HG03575 (cell line): ENCODE data around the gene MAML3.

Experiments
- ATAC-seq: cut with Tn5 transposase; IDR thresholded peaks from one replicate; pipeline ENCODE4 v1.9.1; 2021; ENCODE audit not compliant: unreplicated experiment, insufficient number of reproducible peaks, low FRiP score; ENCODE audit errors: extremely low read depth

Gene MAML3

DNA sequence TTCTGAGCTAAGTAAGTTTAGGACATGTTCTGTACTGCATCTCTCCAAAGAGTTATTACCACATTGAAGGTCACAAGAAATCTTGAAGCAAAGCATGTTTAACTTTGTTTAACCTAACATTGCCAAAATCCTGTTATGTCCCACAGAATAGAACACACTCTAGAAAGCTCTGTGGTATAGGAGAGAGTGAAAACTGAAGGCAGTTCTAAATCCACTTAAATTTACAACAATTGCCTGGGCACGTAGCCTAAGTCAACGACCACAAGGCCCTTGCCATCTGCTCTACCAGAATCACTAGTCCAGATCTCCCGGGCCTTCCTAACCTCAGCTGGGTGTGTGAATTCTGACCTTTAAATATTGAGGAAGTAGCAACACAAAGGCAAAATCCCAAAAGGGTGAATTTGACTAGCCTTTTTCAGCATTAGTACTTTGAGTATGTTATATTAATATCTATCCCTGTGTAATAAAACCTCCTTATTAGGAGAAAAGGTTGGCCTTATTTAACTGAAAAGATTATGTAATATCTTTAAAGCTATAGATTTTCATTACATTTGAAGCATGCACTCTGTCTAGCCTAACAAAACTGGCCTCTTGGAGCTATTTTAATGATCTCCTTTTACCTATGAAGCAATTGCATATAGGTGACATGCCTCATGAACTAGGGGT is 4.5 kb upstream of the MAML3 start:
- ATAC-seq, result no peak

DNA sequence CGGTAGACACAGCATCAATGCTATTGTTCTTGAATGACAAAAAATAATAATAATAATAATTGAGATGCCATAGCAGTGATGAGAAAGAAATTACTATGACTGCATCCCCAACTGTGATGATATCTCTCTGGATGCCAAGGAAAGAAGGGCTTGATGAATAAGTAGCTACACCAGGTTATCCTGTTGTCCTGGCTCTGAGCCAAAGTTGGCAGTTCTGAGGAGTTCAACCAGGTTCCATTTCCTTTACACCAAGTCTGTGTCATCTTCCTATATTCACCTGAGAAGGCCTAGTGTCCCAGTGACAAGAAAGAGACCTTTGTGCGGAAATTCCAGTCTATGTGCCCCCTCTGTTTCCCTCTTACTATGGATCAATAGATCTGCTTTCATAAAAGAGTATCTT is 3.4 kb upstream of the MAML3 start:
- ATAC-seq, result no peak

DNA sequence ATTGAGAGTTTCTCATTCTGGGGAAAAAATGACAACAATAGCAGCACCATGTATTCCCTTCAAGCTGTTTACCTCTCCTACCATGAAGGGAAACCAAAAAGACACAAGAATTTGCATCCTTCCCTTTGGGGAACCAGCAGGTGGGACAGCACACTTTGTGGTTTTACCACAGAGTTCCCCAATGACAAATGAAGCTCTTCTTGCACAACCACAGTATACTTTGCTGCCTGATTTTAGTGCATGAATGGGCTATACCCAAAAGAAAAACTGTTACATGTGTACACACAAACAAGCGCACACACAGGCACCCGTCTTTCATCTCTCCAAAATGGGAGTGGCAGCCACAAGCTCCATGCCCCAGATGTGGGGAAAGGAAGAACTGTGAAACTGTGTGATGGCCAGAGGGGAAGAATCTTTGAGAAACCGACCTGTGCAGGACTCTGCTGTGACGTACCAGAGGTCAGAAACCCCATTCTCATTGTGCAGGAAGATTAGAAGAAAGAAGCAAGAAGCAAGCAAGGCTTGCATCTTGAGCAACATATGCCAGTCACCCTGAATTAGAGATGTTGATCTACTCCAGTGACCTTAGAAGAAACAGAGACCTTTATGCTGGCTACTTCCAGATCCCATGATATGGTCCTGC is 2.7 kb upstream of the MAML3 start:
- ATAC-seq, result no peak

DNA sequence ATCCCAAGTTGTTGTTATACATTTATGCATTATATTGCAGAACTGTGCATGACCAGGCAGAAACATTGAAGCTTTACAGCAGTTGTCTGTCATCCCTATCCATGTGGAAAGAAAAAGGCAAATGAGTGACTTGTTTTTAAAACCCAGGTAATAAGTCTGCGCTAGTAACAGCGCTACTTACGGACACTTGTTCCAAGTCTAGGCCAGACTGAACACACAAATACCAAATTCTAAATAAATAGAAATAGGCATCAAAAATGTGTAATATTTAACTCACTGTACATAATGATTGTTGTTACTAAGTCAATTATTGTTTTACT is 548 bp upstream of the MAML3 start:
- ATAC-seq, result no peak

DNA sequence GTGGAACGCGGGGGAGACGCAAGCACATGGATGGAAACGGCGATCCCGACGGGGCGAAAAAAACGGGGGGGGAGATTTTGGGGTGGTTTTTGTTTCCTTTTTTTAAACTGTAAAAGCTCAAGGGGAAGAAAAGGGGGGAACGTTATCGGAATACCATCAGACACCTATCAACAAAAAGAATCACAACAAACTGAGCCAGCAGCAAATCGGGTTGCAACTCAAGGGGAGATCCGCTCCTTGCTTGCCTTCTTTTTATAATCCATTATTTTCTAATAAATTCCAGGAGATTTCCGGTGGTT is 616 bp downstream of the MAML3 start:
- ATAC-seq, result no peak

DNA sequence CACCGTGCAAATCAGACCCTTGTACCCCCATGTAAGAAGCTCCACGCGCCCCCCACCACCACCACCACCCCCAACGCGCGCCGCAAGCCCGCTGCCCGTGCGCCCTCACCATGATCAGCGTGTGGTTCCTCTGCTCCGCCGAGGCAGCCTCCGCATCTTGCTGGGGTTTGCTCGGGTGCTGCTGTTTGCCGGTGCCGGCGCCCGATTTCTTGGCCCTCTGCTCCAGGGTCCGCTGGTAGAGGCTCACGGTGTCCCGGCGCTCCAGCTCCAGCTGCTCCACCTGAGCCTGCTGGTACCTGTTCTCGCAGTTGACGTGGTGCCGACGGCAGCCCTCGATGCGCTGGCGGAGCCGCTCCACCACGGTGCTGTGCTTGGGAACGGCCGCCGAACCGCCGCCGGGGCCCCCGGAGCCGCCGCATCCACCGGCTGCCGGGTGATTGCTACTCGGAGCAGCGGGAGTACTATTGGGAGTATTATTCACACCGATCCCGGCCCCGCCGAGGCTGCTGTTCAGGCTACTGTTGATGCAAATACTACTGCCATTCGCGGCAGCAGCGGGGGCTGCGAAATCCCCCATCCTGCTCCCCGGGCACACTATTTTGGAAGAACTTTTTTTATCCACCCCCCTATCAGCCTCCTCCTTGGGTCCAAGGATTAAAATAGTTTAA is 1.1 kb downstream of the MAML3 start:
- ATAC-seq, result no peak

DNA sequence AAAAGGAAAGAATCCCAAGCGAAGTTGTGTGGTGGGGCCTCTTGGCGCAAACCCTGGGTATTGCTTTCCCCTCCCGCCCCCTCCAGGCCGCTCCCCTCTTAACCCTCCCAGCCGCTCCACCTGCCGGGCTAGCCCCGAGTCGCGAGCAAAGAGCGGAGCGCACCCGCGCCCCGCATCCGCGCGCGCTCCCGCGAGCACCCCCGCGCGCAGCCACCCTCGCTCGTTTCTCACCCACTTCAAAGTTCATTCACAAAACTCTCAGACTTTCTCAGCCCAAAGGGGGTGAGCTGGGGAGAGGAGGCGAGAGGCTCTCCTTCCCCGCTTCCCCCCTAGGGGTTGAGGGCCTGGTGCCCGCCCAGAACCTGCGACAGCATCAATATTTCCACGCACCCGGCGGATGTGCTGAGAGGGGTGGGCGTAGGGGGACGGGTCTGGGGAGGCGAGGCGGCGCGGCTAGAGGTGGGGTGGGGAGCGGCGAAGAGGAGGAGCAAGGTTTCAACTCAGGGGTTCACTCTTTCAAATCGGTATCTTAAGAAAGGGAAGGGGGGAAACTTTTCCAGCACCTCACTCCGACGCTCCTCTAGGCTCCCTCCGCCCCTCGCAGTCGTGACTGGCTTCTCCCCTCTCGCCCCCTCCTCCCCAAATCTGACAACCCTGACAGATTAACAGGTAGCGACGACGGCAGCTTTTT is 1.8 kb downstream of the MAML3 start:
- ATAC-seq, result no peak

DNA sequence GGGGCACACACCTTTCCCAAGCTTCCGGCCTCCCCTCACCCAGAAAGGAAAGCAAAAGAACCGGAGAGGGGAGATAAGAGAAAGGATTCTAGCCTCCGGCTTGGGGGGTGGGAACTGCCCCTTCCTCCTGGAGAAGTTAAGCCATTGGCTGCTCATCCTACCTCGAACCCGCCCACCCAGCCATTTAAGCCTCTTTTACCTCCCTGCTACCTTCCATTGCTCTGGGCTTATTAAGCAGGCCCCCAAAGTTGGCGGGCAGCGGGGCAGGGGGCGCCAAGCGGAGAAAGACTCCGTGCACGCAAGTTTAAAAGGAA is 2.3 kb downstream of the MAML3 start:
- ATAC-seq, result no peak

DNA sequence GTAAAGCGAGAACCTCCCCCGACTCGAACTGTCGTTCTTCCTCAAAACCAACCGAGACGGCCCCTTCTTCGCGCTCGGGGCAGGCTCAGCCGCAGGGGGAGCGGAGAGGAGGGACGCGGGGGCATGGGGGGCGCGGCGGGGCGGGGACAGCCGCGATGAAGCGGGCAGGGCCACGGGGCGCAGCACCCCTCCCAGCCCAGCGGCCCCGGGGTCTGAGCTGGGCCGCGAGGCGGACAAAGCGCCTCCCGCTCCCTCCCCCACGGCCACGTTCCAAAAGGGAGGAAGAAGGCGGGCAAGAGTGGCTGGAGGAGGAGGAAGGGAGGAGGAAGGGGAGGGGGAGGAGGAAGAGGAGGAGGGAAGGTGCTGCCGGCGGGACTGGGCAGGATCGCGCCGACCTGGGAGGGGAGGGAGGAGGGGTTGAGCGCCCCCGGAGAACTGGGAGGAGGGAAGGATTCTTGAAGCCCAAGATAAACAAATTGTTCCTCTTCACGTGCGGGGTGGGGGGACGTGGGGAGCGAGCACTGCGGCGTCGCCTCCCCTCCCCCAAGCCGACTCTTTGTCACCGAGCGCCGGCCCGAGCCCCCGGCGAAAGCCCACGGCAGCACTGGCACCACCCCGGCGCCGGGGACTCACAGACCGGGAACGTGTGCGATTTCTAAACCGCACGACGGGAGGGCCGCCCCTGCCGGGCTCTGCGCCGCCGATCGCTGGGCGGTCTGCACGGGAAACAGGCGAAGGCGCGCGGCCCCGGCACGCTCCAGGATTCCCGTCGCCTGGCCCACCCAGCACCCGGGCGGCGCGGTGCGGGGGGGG is 2.9 kb downstream of the MAML3 start:
- ATAC-seq, result no peak

DNA sequence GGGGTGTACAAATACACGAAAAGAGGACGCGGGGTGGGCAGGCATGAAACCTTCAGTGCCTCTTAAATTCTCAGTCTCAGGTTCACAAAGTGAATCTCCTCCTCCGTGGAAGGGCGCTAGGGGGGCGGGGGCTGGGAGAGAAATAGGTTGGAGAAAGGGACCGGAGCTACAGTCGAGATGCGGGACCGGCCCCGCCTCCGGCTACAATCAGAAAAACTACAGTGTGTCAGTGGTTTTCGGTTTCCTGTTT is 3.4 kb downstream of the MAML3 start:
- ATAC-seq, result no peak

DNA sequence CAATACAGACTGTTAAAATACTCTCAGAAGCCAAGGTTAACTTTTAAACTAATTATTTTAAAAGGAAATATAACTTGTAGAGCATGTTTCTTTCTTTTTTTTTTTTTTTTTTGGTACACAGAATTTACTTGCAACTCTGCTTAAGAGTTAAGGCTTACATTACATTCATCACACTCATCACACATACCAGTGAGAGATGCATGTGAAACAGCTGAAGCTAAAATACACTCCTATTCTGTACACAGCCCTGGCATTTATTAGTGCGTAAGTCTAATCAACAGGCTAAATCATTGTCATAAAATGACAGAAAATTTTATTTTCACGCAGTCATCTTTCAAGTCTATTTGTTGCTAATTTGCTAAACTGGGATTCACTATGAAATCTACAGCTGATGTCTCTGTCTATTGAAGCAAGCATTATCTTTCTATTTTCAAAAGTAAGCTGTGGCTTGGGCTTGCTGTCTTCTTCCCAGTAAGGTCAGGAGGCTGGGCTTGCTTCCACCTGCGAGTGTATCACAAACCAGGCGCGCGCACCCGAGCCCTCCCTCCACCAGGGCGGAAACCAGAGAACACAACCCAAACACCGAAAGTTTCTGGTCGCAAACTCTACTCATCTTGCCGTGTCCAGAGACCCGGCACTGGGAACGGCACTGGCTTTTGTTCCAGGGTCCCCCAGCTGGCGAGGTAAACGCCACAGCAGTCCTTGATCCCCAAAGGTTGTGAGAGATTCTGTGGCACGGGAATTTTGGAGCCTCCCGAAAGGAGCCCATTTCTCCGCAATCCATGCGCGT is 3.9 kb downstream of the MAML3 start:
- ATAC-seq, result no peak

DNA sequence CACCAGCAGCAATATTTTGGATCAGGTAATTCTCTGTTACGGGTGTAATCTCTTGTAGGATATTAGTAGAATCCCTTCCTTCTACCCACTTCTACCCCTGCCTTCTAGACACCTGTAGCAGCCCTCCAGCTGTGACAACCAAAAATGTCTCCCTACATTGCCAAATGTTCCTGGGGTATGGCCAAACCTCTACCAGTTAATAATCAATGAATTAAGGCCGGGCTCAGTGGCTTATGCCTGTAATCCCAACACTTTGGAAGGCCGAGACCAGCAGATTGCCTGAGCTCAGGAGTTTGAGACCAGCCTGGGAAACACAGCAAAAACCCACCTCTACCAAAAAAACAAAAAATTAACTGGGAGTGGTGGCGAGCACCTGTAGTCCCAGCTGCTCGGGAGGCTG is 9.9 kb downstream of the MAML3 start:
- no peak for ATAC-seq

DNA sequence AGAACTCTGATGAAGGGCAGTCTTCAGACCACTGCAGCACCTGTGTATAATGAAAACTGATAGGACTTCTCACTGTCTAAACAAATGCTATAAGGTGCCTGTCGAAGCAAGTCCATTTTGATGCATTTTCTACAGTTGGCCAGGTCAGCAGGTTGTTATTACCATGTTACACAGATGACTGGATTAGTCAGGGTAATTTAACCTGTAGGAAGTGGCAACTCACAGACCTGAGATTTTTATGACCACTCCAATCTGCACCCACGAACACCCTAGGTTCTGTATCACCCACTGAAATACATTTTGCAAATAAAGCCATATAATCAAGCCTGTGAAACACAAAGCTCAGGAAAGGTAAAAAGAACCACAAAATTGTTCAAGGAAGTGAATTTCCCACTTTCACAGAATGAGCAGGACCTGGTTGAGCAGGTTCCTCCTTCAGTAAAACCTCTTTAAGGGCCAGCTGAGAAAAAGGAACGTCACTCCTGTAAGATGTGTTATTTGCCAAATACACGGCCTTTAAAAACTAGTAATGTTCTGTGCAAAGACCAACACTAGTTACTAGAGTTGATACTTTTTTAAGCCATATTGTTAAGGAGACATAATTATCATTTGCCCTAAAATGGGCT is 12.7 kb downstream of the MAML3 start:
- no peak for ATAC-seq

DNA sequence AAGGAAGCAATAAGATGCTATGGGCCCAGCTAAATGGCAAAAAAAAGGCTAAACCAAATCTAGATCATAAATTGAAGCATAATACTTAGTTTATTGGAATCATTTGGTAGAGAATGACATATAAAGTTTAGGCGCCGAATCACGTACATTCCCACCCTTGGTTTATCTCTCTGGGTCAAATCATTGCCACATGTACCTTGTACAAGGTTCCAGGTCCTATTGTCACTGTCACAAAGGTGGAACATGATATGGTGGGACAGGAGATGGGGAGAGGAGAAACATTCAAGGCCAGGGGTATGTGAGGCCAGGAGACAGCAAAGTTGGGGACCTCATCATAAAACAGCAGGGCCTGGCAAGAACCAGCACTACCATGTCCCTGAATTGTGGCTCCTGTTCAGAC is 13.4 kb downstream of the MAML3 start:
- no peak for ATAC-seq

DNA sequence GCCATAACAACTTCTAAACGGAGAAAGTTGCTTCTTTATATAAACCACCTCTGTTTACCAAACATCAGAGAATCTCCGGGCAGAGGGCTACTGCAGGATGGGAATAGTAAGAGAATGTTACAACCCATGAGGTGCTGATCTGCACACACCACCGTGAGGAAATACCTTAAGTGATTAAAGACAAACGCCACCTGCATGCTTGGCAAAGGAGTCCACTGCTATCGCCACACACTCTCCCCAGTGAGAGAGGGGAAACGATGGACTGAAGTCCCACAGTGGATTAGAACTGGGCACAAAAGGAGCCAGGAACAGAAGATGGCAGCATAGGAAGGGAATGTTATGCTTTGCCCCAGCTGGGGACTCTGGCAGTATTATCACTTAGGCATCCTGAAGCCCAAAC is 15.6 kb downstream of the MAML3 start:
- ATAC-seq, result no peak

DNA sequence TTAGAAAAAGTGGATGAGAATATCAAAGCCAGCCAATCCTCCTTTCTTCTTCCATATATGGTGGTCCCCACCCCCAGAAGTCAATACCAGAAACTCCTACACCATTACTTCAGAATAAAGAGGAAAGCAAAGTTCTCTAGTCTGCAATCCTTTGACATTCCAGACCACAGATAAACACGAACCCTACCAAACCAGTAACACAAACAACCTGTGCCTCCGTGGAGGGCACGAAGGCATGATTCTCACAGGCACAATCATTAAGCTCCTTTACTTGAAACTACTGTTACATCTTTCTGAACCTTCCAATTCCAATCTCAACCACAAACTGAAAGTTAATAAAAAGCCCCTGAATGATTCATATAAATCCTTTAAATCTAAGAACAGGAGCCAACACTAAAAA is 16.3 kb downstream of the MAML3 start:
- ATAC-seq, result no peak

DNA sequence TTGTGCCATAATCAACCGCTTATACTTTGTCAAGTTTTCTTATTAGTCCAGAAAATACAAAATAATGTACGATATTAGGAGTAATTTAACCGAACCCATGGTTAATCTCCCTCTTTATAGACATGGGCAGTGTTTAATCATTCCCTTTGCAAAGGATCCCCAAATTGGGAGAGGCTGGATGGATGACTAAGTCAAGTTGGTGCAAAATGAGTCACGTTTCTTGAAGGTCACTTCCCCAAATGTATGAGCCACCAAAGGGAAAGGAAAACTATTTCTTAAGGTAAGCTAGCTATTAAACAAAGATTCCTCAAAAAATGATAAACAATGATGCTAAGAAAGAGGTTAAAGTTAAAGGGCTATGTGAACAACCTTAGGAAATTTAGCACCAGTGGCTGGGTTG is 17.5 kb downstream of the MAML3 start:
- ATAC-seq, result no peak

DNA sequence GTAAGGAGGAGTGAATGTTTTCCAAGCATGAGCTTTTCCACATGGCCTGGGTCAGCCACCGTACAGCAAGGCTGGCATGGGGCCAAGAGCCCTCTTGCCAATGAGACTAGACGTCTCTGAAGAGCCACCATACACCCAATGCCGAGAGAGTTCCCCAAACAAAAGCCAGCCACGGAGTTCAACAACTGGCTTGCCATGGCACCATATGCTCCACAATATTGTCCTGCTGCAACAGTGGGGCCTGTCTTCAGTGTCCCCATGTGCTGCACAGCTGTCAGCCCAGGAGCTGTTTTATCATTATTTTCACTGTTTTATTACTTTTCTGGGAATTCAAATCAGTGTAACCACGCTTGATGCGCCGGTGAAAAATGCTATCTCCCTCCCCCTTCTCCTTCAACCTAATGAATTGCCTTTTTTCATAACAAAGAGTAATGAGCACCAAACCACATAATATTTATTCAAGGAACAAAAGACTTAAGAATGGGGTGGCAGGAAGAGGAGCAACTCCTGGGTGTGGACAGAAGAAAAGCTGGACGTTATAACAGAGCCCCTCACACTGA is 18.4 kb downstream of the MAML3 start:
- no peak for ATAC-seq
